K562 (cell line): Measurements from ENCODE around the gene AIF1. TPM values are rescaled to one million over a fixed set of nuclear protein-coding genes. Genes with fewer than 3 reads are reported as not detected.
A peak's percentile ranks its signal among the peaks of the same experiment; 100 is the strongest.

ENCODE experiments used
- FOXA3 ChIP-seq, 2 experiments: fragments of 450-650 bp in 1 of 2; sonication (generic) in 1 of 2; formaldehyde crosslinking; IDR thresholded peaks in 1 of 2; conservative IDR thresholded peaks in 1 of 2; 2 replicates each; pipeline versions ENCODE4 v1.4.0 to v1.8.0; 2020 to 2022; ENCODE audit warnings: mild to moderate bottlenecking in 2 of 2, missing genetic modification reagents in 1 of 2
- NCOA4 ChIP-seq: fragments of 450-650 bp; IDR thresholded peaks from 2 replicates; pipeline ENCODE4 v1.6.1; 2018; ENCODE audit warnings: mild to moderate bottlenecking; ENCODE audit not compliant: partially characterized antibody
- SNIP1 ChIP-seq: fragments of 450-650 bp; IDR thresholded peaks from 2 replicates; pipeline ENCODE4 v1.7.1; 2017; ENCODE audit warnings: low read depth, mild to moderate bottlenecking
- WHSC1 ChIP-seq: IDR thresholded peaks from one replicate; pipeline ENCODE4 v1.6.1; 2012; ENCODE audit warnings: low read length, control low read depth, inconsistent platforms
- ZNF12 ChIP-seq: sonication (generic); formaldehyde crosslinking; IDR thresholded peaks from 2 replicates; pipeline ENCODE4 v1.4.0; 2020; ENCODE audit warnings: mild to moderate bottlenecking, missing genetic modification reagents
- ZNF408 ChIP-seq: fragments of 250-450 bp; sonication (Bioruptor Pico); IDR thresholded peaks from 2 replicates; pipeline ENCODE4 v1.4.0; 2020; ENCODE audit warnings: low read depth, mild to moderate bottlenecking, moderate library complexity
- ZNF76 ChIP-seq: fragments of 250-450 bp; sonication (Bioruptor Pico); IDR thresholded peaks from 2 replicates; pipeline ENCODE4 v1.4.0; 2020; ENCODE audit warnings: mild to moderate bottlenecking, moderate library complexity, borderline replicate concordance
- polyA plus RNA-seq, 8 experiments: library from polyadenylated mRNA; depleted of rRNA in 4 of 8; stranded (reverse) in 5 of 8; unstranded in 3 of 8; fragments of >200 nt; fragmentation: Nextera tagmentation in 2 of 8; fragmentation: Illumina TruSeq in 1 of 8; extraction: Ambion mirVana in 2 of 8; extraction: Trizol in 1 of 8; gene quantifications; 2 replicates each; pipeline versions ENCODE4 v1.2.1 to v1.2.3, GENCODE V29; 2011 to 2014; ENCODE audit warnings: inconsistent platforms in 1 of 8, missing spikeins in 1 of 8
- total RNA-seq, 7 experiments: library from RNA; depleted of rRNA in 6 of 7; stranded (reverse); fragments of >200 nt in 6 of 7; fragmentation: Illumina TruSeq in 2 of 7; extraction: Trizol in 2 of 7; gene quantifications; 2 replicates each; pipeline versions ENCODE4 v1.2.1 to v1.2.3, GENCODE V29; 2011 to 2021; ENCODE audit warnings: low replicate concordance in 1 of 7
- TF ChIP-seq, protein P1 (sequence below): sonication (generic); formaldehyde crosslinking; IDR thresholded peaks from 2 replicates; pipeline ENCODE4 v1.8.0; 2022; ENCODE audit warnings: mild to moderate bottlenecking, missing genetic modification reagents, borderline replicate concordance
- TF ChIP-seq, protein P2 (sequence below): sonication (generic); formaldehyde crosslinking; IDR thresholded peaks from 2 replicates; pipeline ENCODE4 v1.5.0; 2020; ENCODE audit warnings: missing genetic modification reagents
- TF ChIP-seq, protein P3 (sequence below), 2 experiments: fragments of 450-650 bp in 1 of 2; sonication (generic) in 1 of 2; formaldehyde crosslinking; conservative IDR thresholded peaks; 2 replicates each; pipeline versions ENCODE4 v1.4.0 to v1.8.1; 2020 to 2022; ENCODE audit warnings: mild to moderate bottlenecking in 1 of 2, missing genetic modification reagents in 1 of 2
- TF ChIP-seq, protein P4 (sequence below), 2 experiments: IDR thresholded peaks; 2 replicates each; pipeline ENCODE4 v1.6.1; 2011; ENCODE audit warnings: borderline replicate concordance in 1 of 2, control low read depth in 1 of 2, low read depth in 1 of 2, low read length in 1 of 2, mild to moderate bottlenecking in 1 of 2, mixed read lengths in 1 of 2, moderate library complexity in 1 of 2; ENCODE audit not compliant: insufficient read depth in 1 of 2, insufficient read length in 1 of 2, poor library complexity in 1 of 2, severe bottlenecking in 1 of 2; ENCODE audit errors: extremely low read depth in 1 of 2
- TF ChIP-seq, protein P5 (sequence below): fragments of 450-650 bp; IDR thresholded peaks from 2 replicates; pipeline ENCODE4 v1.6.1; 2017; ENCODE audit warnings: antibody characterized with exemption, mild to moderate bottlenecking
- TF ChIP-seq, protein P6 (sequence below): fragments of 250-450 bp; sonication (Bioruptor Pico); IDR thresholded peaks from 2 replicates; pipeline ENCODE4 v1.5.0; 2022; ENCODE audit warnings: mild to moderate bottlenecking

The AIF1 gene
- total and polyA plus RNA-seq, 9 of the 15 experiments (the other 6 are each of a cell fraction or from before 2014, with no cell fraction given): 9.4 to 33.4 (median 19.4) TPM

DNA sequence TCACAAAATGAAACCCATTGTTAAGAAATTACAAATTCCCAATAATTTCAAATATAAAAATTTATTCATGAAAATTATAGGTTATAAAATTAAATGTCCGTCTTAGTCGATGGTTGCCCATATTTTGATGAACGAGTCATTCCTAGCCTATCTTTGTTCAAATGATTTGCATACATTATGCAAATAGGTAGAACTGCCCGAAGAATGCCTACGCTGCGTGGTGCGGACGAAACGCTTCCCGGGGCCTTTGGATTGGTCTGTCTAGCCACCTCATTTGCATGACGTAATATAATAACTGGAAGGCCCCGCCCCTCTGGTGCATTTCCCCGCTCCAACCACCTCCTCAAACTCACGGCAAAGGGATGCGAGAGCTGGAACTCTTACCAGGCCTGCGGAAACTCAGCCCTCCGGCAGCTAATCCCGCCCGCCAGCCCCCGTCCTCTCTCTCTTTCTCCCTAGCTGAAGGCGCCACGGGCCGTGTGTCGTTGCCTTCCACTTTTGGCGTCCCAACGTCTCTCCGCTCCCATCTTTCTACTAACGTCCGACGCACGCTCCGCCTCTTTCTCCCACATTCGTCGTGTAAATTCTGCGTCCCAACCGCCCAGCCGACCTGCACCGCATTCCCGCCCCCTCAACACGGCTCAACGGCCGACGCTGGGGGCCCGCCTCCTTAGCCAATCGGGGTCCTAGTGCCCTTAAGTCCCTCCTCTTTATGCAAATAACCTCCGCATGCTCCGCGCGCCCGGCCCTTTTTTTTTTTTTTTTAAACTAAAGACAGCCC lies 5.0 kb downstream of the AIF1 start (continued):
- TF ChIP-seq FOXA3 (CRISPR knock-in tag; conservative IDR thresholded peaks at IDR 0.05 in 1 of 2, IDR thresholded peaks at IDR 0.05 in 1 of 2) (peak in 1 of 2 experiments; percentile 43; a peak in 1 of 4 replicates), SNIP1 (no peak), ZNF408 (CRISPR knock-in tag) (no peak), ZNF76 (CRISPR knock-in tag) (peak; percentile 85), NCOA4 (no peak), ZNF12 (CRISPR knock-in tag) (no peak; the same call in 1 of the 2 replicates), WHSC1 (no peak)
- TF ChIP-seq, protein P1, sequence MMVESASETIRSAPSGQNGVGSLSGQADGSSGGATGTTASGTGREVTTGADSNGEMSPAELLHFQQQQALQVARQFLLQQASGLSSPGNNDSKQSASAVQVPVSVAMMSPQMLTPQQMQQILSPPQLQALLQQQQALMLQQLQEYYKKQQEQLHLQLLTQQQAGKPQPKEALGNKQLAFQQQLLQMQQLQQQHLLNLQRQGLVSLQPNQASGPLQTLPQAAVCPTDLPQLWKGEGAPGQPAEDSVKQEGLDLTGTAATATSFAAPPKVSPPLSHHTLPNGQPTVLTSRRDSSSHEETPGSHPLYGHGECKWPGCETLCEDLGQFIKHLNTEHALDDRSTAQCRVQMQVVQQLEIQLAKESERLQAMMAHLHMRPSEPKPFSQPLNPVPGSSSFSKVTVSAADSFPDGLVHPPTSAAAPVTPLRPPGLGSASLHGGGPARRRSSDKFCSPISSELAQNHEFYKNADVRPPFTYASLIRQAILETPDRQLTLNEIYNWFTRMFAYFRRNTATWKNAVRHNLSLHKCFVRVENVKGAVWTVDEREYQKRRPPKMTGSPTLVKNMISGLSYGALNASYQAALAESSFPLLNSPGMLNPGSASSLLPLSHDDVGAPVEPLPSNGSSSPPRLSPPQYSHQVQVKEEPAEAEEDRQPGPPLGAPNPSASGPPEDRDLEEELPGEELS (CRISPR knock-in tag): no peak
- TF ChIP-seq, protein P2, sequence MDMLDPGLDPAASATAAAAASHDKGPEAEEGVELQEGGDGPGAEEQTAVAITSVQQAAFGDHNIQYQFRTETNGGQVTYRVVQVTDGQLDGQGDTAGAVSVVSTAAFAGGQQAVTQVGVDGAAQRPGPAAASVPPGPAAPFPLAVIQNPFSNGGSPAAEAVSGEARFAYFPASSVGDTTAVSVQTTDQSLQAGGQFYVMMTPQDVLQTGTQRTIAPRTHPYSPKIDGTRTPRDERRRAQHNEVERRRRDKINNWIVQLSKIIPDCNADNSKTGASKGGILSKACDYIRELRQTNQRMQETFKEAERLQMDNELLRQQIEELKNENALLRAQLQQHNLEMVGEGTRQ (CRISPR knock-in tag): no peak
- TF ChIP-seq, protein P3, sequence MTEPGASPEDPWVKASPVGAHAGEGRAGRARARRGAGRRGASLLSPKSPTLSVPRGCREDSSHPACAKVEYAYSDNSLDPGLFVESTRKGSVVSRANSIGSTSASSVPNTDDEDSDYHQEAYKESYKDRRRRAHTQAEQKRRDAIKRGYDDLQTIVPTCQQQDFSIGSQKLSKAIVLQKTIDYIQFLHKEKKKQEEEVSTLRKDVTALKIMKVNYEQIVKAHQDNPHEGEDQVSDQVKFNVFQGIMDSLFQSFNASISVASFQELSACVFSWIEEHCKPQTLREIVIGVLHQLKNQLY (CRISPR knock-in tag; conservative IDR thresholded peaks at IDR 0.05): peak; percentile 75 to 80; a peak in 2 of 4 replicates
- TF ChIP-seq, protein P4, sequence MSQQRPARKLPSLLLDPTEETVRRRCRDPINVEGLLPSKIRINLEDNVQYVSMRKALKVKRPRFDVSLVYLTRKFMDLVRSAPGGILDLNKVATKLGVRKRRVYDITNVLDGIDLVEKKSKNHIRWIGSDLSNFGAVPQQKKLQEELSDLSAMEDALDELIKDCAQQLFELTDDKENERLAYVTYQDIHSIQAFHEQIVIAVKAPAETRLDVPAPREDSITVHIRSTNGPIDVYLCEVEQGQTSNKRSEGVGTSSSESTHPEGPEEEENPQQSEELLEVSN (IDR thresholded peaks at IDR 0.05; ENCODE audit: borderline replicate concordance in 1 of 2, extremely low read depth in 1 of 2, insufficient read depth in 1 of 2, insufficient read length in 1 of 2, low read depth in 1 of 2, low read length in 1 of 2, poor library complexity in 1 of 2, severe bottlenecking in 1 of 2): peak; percentile 95 to 97
- TF ChIP-seq, protein P5, sequence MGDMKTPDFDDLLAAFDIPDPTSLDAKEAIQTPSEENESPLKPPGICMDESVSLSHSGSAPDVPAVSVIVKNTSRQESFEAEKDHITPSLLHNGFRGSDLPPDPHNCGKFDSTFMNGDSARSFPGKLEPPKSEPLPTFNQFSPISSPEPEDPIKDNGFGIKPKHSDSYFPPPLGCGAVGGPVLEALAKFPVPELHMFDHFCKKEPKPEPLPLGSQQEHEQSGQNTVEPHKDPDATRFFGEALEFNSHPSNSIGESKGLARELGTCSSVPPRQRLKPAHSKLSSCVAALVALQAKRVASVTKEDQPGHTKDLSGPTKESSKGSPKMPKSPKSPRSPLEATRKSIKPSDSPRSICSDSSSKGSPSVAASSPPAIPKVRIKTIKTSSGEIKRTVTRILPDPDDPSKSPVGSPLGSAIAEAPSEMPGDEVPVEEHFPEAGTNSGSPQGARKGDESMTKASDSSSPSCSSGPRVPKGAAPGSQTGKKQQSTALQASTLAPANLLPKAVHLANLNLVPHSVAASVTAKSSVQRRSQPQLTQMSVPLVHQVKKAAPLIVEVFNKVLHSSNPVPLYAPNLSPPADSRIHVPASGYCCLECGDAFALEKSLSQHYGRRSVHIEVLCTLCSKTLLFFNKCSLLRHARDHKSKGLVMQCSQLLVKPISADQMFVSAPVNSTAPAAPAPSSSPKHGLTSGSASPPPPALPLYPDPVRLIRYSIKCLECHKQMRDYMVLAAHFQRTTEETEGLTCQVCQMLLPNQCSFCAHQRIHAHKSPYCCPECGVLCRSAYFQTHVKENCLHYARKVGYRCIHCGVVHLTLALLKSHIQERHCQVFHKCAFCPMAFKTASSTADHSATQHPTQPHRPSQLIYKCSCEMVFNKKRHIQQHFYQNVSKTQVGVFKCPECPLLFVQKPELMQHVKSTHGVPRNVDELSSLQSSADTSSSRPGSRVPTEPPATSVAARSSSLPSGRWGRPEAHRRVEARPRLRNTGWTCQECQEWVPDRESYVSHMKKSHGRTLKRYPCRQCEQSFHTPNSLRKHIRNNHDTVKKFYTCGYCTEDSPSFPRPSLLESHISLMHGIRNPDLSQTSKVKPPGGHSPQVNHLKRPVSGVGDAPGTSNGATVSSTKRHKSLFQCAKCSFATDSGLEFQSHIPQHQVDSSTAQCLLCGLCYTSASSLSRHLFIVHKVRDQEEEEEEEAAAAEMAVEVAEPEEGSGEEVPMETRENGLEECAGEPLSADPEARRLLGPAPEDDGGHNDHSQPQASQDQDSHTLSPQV: no peak
- TF ChIP-seq, protein P6, sequence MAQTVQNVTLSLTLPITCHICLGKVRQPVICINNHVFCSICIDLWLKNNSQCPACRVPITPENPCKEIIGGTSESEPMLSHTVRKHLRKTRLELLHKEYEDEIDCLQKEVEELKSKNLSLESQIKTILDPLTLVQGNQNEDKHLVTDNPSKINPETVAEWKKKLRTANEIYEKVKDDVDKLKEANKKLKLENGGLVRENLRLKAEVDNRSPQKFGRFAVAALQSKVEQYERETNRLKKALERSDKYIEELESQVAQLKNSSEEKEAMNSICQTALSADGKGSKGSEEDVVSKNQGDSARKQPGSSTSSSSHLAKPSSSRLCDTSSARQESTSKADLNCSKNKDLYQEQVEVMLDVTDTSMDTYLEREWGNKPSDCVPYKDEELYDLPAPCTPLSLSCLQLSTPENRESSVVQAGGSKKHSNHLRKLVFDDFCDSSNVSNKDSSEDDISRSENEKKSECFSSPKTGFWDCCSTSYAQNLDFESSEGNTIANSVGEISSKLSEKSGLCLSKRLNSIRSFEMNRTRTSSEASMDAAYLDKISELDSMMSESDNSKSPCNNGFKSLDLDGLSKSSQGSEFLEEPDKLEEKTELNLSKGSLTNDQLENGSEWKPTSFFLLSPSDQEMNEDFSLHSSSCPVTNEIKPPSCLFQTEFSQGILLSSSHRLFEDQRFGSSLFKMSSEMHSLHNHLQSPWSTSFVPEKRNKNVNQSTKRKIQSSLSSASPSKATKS (CRISPR knock-in tag): 0 out of 2 replicates have a peak, but pooled peaks have one; percentile 49
